ENCODE data around the gene SETD2. TPM values are rescaled to one million over a fixed set of nuclear protein-coding genes. Genes with fewer than 3 reads are reported as not detected.

The SETD2 gene
- total RNA-seq, 1 donor from 2014 or later = 65.7 TPM

DNA sequence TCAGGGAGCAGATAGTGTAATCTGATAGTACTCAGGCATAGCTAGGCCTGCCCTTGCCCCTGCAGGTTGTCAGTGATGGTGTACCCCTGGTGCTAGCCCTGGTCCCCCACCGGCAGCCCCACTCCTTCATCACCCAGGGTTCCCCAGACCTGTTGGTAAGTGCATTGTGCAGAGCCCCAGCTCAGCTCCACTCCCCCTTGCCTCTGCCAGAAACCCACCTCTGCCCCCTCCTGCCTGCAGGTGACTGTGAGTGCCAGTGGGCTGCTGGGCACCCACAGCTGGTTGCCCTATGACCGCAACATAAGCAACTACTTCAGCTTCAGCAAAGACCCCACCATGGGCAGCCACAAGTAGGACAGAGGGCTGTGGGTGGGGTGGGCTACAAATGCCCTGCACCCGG, 156.9 kb downstream of the SETD2 start:
- ATAC-seq (ENCODE audit: low read depth) = no peak
- intact Hi-C loops (cut with micrococcal nuclease) = no loop called here
- H3K4me1 Mint-ChIP-seq = peaks cover 13% of the 10 kb centered on the region
- no peaks in the 10 kb centered on the region for H3K9me3 Mint-ChIP-seq
- CTCF ChIA-PET = interaction anchor here (0.5 to 1.0 kb wide), 2 partner anchors 32 to 98 kb away, joined by 3 to 5 read pairs; no protein-coding TSS in a partner anchor
- H3K36me3 Mint-ChIP-seq (ENCODE audit: low read depth) = peaks cover 45% of the 10 kb centered on the region
- no peak for TF ChIP-seq CTCF (IDR thresholded peaks at IDR 0.05)
- POLR2A ChIA-PET = interaction anchor here (0.6 to 0.8 kb wide), 2 partner anchors 20 to 148 kb away, joined by 3 to 4 read pairs; no protein-coding TSS in a partner anchor
- H3K27ac Mint-ChIP-seq = no peak overlapping the region
- DNase-seq = no peak
- H3K4me3 Mint-ChIP-seq = no peak overlapping the region
- H3K27me3 Mint-ChIP-seq = no peaks in the 10 kb centered on the region

- intact Hi-C loops (cut with micrococcal nuclease) = no loop called here
- Mint-ChIP-seq H3K27me3 (no peaks in the 10 kb centered on the region), H3K36me3 (ENCODE audit: low read depth) (peaks cover 50% of the 10 kb centered on the region), H3K27ac (no peak overlapping the region), H3K4me1 (peaks cover 13% of the 10 kb centered on the region), H3K4me3 (no peak overlapping the region), H3K9me3 (no peaks in the 10 kb centered on the region)
- CTCF ChIA-PET = interaction anchor here (1.0 kb wide), 1 partner anchor 97 kb away, joined by 3 read pairs; no protein-coding TSS in a partner anchor
- ATAC-seq (ENCODE audit: low read depth) (no peak), DNase-seq (no peak)
- POLR2A ChIA-PET = interaction anchor here (0.8 kb wide), 2 partner anchors 11 to 19 kb away, joined by 3 read pairs; no protein-coding TSS in a partner anchor
- no peak for TF ChIP-seq CTCF (IDR thresholded peaks at IDR 0.05)
Measured at GRCh38 chr3:47006145-47006651, 157.7 kb downstream of the SETD2 start.

GRCh38 chr3:47005212-47006144, 158.4 kb downstream of the SETD2 start:
- Mint-ChIP-seq H3K4me1 (peaks cover 12% of the 10 kb centered on the region), H3K36me3 (ENCODE audit: low read depth) (peaks cover 55% of the 10 kb centered on the region), H3K4me3 (no peak overlapping the region), H3K9me3 (no peaks in the 10 kb centered on the region), H3K27ac (no peak overlapping the region), H3K27me3 (no peaks in the 10 kb centered on the region)
- peak; percentile 13 for DNase-seq
- TF ChIP-seq CTCF (IDR thresholded peaks at IDR 0.05) = no peak
- intact Hi-C loops (cut with micrococcal nuclease) = no loop called here
- POLR2A ChIA-PET = interaction anchor here (0.8 kb wide), 1 partner anchor 12 kb away, joined by 3 read pairs; no protein-coding TSS in a partner anchor
- no peak for ATAC-seq (ENCODE audit: low read depth)
- CTCF ChIA-PET = no interaction called here

- H3K27me3 Mint-ChIP-seq = no peaks in the 10 kb centered on the region
- ChIA-PET CTCF (no interaction called here), POLR2A (interaction anchor here (1.5 kb wide), 1 partner anchor 78 kb away, joined by 4 read pairs; no protein-coding TSS in a partner anchor)
- no peak for ATAC-seq (ENCODE audit: low read depth)
- H3K4me3 Mint-ChIP-seq = no peak overlapping the region
- peaks cover 64% of the 10 kb centered on the region for H3K36me3 Mint-ChIP-seq (ENCODE audit: low read depth)
- TF ChIP-seq CTCF (IDR thresholded peaks at IDR 0.05) = no peak
- intact Hi-C loops (cut with micrococcal nuclease) = no loop called here
- DNase-seq = peak; percentile 7
- peaks cover 7% of the 10 kb centered on the region for H3K4me1 Mint-ChIP-seq
- no peak overlapping the region for H3K27ac Mint-ChIP-seq
- no peaks in the 10 kb centered on the region for H3K9me3 Mint-ChIP-seq
Measured at GRCh38 chr3:47004369-47005211, 159.3 kb downstream of the SETD2 start.
